Stomach (tissue), 4 donors: Measurements from ENCODE around the gene KIAA1958.

Source experiments
- EP300 ChIP-seq: sonication (generic); formaldehyde crosslinking; IDR thresholded peaks from one replicate; pipeline ENCODE4 v1.6.1; 2017; ENCODE audit warnings: antibody characterized with exemption
- POLR2A ChIP-seq, 4 donors: fragments of 450-650 bp; IDR thresholded peaks; one replicate each; pipeline ENCODE4 v1.6.1; 2016; ENCODE audit warnings: antibody characterized with exemption in 4 of 4, control low read depth in 2 of 4, mild to moderate bottlenecking in 1 of 4, moderate library complexity in 1 of 4
- TF ChIP-seq, protein P1 (sequence below), 7 experiments: fragments of 450-650 bp in 4 of 7; fragments of 200-600 bp in 3 of 7; sonication (generic) in 3 of 7; IDR thresholded peaks; one replicate each; pipeline ENCODE4 v1.5.1; 2016 to 2019; ENCODE audit warnings: antibody characterized with exemption in 7 of 7, control low read depth in 2 of 7, mild to moderate bottlenecking in 1 of 7

DNA sequence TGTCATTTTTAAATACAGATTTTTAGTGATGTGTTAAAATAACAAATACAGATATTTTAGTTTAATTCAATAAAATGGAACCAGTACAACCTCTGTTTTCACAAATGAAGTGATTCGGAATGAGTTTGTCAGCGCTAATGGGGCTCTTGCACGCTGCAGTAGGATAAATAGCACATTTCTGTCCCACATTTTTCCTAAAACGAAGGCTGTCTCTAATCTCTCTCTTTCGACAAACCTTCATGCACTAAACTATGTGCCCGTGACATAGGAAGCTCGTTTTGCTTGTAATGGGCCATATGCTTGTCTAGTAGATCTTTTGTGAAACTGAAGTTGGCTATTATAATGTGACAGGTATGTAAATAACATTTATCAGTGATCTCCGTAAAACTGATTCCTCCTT is 130.7 kb downstream of the KIAA1958 start:
- TF ChIP-seq, protein P1, sequence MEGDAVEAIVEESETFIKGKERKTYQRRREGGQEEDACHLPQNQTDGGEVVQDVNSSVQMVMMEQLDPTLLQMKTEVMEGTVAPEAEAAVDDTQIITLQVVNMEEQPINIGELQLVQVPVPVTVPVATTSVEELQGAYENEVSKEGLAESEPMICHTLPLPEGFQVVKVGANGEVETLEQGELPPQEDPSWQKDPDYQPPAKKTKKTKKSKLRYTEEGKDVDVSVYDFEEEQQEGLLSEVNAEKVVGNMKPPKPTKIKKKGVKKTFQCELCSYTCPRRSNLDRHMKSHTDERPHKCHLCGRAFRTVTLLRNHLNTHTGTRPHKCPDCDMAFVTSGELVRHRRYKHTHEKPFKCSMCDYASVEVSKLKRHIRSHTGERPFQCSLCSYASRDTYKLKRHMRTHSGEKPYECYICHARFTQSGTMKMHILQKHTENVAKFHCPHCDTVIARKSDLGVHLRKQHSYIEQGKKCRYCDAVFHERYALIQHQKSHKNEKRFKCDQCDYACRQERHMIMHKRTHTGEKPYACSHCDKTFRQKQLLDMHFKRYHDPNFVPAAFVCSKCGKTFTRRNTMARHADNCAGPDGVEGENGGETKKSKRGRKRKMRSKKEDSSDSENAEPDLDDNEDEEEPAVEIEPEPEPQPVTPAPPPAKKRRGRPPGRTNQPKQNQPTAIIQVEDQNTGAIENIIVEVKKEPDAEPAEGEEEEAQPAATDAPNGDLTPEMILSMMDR (IDR thresholded peaks at IDR 0.05): no peak
- TF ChIP-seq EP300 (no peak), POLR2A (IDR thresholded peaks at IDR 0.05) (no peak)
